Cardiac muscle cell (in vitro differentiated cells and primary cell): Measurements from ENCODE around the gene DNM2. TPM values are rescaled to one million over a fixed set of nuclear protein-coding genes. Genes with fewer than 3 reads are reported as not detected.
A peak's percentile ranks its signal among the peaks of the same experiment; 100 is the strongest.

Source experiments
- DNase-seq, 2 donors: peaks; one replicate each; pipeline versions ENCODE4 v3.0.0 to v3.0.0-alpha.2; 2010 to 2017; ENCODE audit warnings: low read depth in 1 of 2, low spot score in 1 of 2
- H3K27ac ChIP-seq: fragments of 200-600 bp; sonication (generic); 2 replicates; pipeline ENCODE4 v1.5.1; 2016
- H3K27me3 ChIP-seq: fragments of 200-600 bp; sonication (generic); 2 replicates; pipeline ENCODE4 v1.6.0; 2016; ENCODE audit warnings: control low read depth
- H3K36me3 ChIP-seq: fragments of 200-600 bp; sonication (generic); 2 replicates; pipeline ENCODE4 v1.5.1; 2016; ENCODE audit warnings: control low read depth
- H3K4me1 ChIP-seq: fragments of 200-600 bp; sonication (generic); 2 replicates; pipeline ENCODE4 v1.8.1; 2017; ENCODE audit warnings: low read depth, mild to moderate bottlenecking, mixed run types
- H3K4me3 ChIP-seq: fragments of 200-600 bp; sonication (generic); 2 replicates; pipeline ENCODE4 v1.5.1; 2016; ENCODE audit warnings: mild to moderate bottlenecking
- H3K9me3 ChIP-seq: fragments of 200-600 bp; sonication (generic); 2 replicates; pipeline ENCODE4 v1.5.1; 2017; ENCODE audit warnings: low read depth, mild to moderate bottlenecking, control low read depth
- polyA plus RNA-seq: library from polyadenylated mRNA; unstranded; fragments of >200 nt; fragmentation: Nextera tagmentation; extraction: Ambion mirVana; gene quantifications from 2 replicates; pipeline ENCODE4 v1.2.1, GENCODE V29; 2016
- total RNA-seq: library from RNA; depleted of rRNA; stranded (reverse); fragments of >200 nt; gene quantifications from 2 replicates; pipeline ENCODE4 v1.2.3, GENCODE V29; 2016
- TF ChIP-seq, protein P1 (sequence below): IDR thresholded peaks from 2 replicates; pipeline ENCODE4 v1.5.1; 2012; ENCODE audit warnings: low read depth, mild to moderate bottlenecking, low read length

DNM2 gene
- total and polyA plus RNA-seq, 2 experiments from 2014 or later: 122 to 132 TPM

- no peaks in the 10 kb centered on the region for H3K36me3 ChIP-seq
- TF ChIP-seq, protein P1, sequence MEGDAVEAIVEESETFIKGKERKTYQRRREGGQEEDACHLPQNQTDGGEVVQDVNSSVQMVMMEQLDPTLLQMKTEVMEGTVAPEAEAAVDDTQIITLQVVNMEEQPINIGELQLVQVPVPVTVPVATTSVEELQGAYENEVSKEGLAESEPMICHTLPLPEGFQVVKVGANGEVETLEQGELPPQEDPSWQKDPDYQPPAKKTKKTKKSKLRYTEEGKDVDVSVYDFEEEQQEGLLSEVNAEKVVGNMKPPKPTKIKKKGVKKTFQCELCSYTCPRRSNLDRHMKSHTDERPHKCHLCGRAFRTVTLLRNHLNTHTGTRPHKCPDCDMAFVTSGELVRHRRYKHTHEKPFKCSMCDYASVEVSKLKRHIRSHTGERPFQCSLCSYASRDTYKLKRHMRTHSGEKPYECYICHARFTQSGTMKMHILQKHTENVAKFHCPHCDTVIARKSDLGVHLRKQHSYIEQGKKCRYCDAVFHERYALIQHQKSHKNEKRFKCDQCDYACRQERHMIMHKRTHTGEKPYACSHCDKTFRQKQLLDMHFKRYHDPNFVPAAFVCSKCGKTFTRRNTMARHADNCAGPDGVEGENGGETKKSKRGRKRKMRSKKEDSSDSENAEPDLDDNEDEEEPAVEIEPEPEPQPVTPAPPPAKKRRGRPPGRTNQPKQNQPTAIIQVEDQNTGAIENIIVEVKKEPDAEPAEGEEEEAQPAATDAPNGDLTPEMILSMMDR: no peak
- no peaks in the 10 kb centered on the region for H3K4me1 ChIP-seq
- no peak for DNase-seq
- H3K4me3 ChIP-seq: no peak overlapping the region
- no peaks in the 10 kb centered on the region for H3K27me3 ChIP-seq
- no peaks in the 10 kb centered on the region for H3K9me3 ChIP-seq
- no peak overlapping the region for H3K27ac ChIP-seq
These were observed 11.5 kb downstream of the DNM2 start for GRCh38 chr19:10729411-10729810.

DNA sequence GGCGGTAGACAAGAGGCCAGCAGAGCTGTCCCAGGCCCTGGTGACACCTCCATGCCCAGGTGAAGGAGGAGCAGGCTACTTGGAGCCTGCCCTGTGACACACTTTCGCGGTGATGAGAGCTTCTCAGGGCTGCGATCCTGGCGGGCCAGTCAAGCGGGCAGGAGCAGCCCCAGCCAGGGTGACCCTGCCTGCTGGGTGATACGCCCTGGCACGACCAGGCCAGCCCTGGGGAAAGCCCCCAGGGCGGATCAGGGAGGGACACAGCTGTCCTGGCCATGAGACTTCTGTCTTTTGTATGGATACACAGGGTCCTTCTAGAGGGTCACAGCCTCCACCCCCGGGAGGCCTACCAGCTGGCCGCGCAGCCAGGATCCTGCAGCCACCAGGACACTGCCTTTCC, 13.1 kb downstream of the DNM2 start:
- Histone ChIP-seq H3K4me1 (no peaks in the 10 kb centered on the region), H3K9me3 (no peaks in the 10 kb centered on the region), H3K4me3 (no peak overlapping the region), H3K27ac (no peak overlapping the region), H3K27me3 (no peaks in the 10 kb centered on the region), H3K36me3 (no peaks in the 10 kb centered on the region)
- DNase-seq: no peak
- TF ChIP-seq, protein P1: no peak

GRCh38 chr19:10735741-10736140, 17.9 kb downstream of the DNM2 start:
- Histone ChIP-seq H3K27ac (peak overlapping the region; percentile 60), H3K4me3 (no peak overlapping the region), H3K27me3 (no peaks in the 10 kb centered on the region), H3K4me1 (no peaks in the 10 kb centered on the region), H3K9me3 (no peaks in the 10 kb centered on the region), H3K36me3 (no peaks in the 10 kb centered on the region)
- DNase-seq: no peak
- TF ChIP-seq, protein P1: no peak

GRCh38 chr19:10736189-10736588, 18.3 kb downstream of the DNM2 start:
- H3K9me3 ChIP-seq: no peaks in the 10 kb centered on the region
- no peaks in the 10 kb centered on the region for H3K27me3 ChIP-seq
- TF ChIP-seq, protein P1: no peak
- no peak overlapping the region for H3K4me3 ChIP-seq
- H3K27ac ChIP-seq: peak overlapping the region; percentile 39
- no peak for DNase-seq
- H3K4me1 ChIP-seq: no peaks in the 10 kb centered on the region
- no peaks in the 10 kb centered on the region for H3K36me3 ChIP-seq

GRCh38 chr19:10736916-10737551, 19.2 kb downstream of the DNM2 start:
- TF ChIP-seq, protein P1: no peak
- peak overlapping the region; percentile 39 for H3K27ac ChIP-seq
- no peaks in the 10 kb centered on the region for H3K4me1 ChIP-seq
- no peak overlapping the region for H3K4me3 ChIP-seq
- H3K36me3 ChIP-seq: no peaks in the 10 kb centered on the region
- H3K9me3 ChIP-seq: no peaks in the 10 kb centered on the region
- DNase-seq: no peak
- no peaks in the 10 kb centered on the region for H3K27me3 ChIP-seq
